ENCODE results near the gene APRT.

The APRT gene

DNA sequence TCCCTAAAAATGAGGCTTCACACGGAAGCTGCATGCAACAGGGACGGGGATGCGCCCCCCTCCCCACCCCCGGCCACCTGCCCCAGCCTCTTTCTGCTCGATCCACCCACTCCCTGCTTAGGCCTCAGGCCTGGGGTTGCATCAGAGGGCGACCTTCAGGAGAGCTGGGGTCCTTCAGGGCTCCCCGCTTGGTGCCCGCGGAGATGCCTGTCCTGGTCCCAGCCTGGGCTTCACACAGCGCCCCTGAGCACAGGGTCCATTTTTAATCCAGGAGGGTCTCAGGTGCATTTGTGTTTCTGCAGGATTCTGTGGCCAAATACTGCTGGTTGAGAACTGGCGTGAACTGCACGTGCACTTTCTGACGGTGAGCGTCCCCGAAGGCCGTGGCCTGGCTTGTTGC lies 7.4 kb upstream of the APRT start:
- no peak overlapping the region for H4K91ac ChIP-seq (ENCODE audit: low read length)
- H3K4me3 ChIP-seq (ENCODE audit: insufficient read depth in 1 of 2, low read depth in 1 of 2, low read length in 2 of 2): no peak overlapping the region
- no peaks in the 10 kb centered on the region for H3K27me3 ChIP-seq (ENCODE audit: control insufficient read depth in 1 of 2, insufficient read depth in 1 of 2, low read length in 2 of 2)
- H3K14ac ChIP-seq (ENCODE audit: low read length in 2 of 2): no peak overlapping the region
- no peak overlapping the region for H3K23ac ChIP-seq (ENCODE audit: low read length in 2 of 2)
- H3K4ac ChIP-seq (ENCODE audit: low read depth in 1 of 2, low read length in 2 of 2): no peak overlapping the region
- H3K36me3 ChIP-seq (ENCODE audit: control insufficient read depth in 1 of 2, insufficient read depth in 2 of 2, low read depth in 1 of 2, low read length in 2 of 2): peaks cover 17 to 43% of the 10 kb centered on the region in 2 experiments
- no peak overlapping the region for H2BK5ac ChIP-seq (ENCODE audit: low read depth, low read length, poor library complexity, severe bottlenecking)
- no peak overlapping the region for H2BK120ac ChIP-seq (ENCODE audit: low read depth, low read length)
- no peaks in the 10 kb centered on the region for H3K9me3 ChIP-seq (ENCODE audit: control insufficient read depth, low read length)
- no peak overlapping the region for H2AFZ ChIP-seq (ENCODE audit: low read depth, low read length)
- H4K8ac ChIP-seq (ENCODE audit: low read length): no peak overlapping the region
- H3K9ac ChIP-seq (ENCODE audit: low read length): no peak overlapping the region
- no peak overlapping the region for H3K18ac ChIP-seq (ENCODE audit: low read depth in 1 of 2, low read length in 2 of 2)
- no peak for DNase-seq
- H3K79me1 ChIP-seq (replicated peaks; ENCODE audit: low read length, poor library complexity, severe bottlenecking): no peaks in the 10 kb centered on the region
- H2AK5ac ChIP-seq (ENCODE audit: low read length, severe bottlenecking): no peak overlapping the region
- WGBS: 85% methylated on average over 15 of the region's 16 CpGs
- no peak overlapping the region for H2BK12ac ChIP-seq (ENCODE audit: low read length in 2 of 2)
- H3K4me1 ChIP-seq (ENCODE audit: control insufficient read depth, insufficient read depth, low read depth, low read length): peaks cover 5% of the 10 kb centered on the region
- no peak overlapping the region for H3K27ac ChIP-seq (ENCODE audit: low read length, poor library complexity, severe bottlenecking)
- H3K4me2 ChIP-seq (ENCODE audit: low read length, poor library complexity, severe bottlenecking): no peak overlapping the region
- no peak overlapping the region for H2BK15ac ChIP-seq (ENCODE audit: low read depth, poor library complexity, severe bottlenecking)

DNA sequence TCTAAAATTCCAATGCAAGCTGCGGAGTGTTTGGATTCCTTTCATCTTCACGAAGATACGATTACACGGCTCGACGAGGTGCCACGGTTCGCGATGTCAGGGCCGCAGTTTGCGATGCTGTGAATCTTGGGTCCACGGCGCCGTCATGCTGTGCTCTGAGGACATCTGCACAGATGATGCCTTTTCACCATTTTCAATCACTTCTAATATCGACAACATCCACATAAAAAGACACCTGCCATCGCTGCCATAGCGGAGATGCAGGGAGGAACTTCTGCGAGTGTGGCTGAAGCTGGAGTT lies 6.8 kb upstream of the APRT start:
- WGBS: 93% methylated on average over 18 of the region's 18 CpGs
- Histone ChIP-seq H3K23ac (ENCODE audit: low read length in 2 of 2) (no peak overlapping the region), H3K4me3 (ENCODE audit: insufficient read depth in 1 of 2, low read depth in 1 of 2, low read length in 2 of 2) (no peak overlapping the region), H3K4ac (ENCODE audit: low read depth in 1 of 2, low read length in 2 of 2) (no peak overlapping the region), H3K4me2 (ENCODE audit: low read length, poor library complexity, severe bottlenecking) (no peak overlapping the region), H2BK15ac (ENCODE audit: low read depth, poor library complexity, severe bottlenecking) (no peak overlapping the region), H2AK5ac (ENCODE audit: low read length, severe bottlenecking) (no peak overlapping the region), H4K91ac (ENCODE audit: low read length) (no peak overlapping the region), H4K8ac (ENCODE audit: low read length) (no peak overlapping the region), H3K36me3 (ENCODE audit: control insufficient read depth in 1 of 2, insufficient read depth in 2 of 2, low read depth in 1 of 2, low read length in 2 of 2) (peaks cover 16 to 37% of the 10 kb centered on the region in 2 experiments), H3K79me1 (replicated peaks; ENCODE audit: low read length, poor library complexity, severe bottlenecking) (no peaks in the 10 kb centered on the region), H3K4me1 (ENCODE audit: control insufficient read depth, insufficient read depth, low read depth, low read length) (peaks cover 5% of the 10 kb centered on the region), H2BK12ac (ENCODE audit: low read length in 2 of 2) (no peak overlapping the region), H3K9ac (ENCODE audit: low read length) (no peak overlapping the region), H2AFZ (ENCODE audit: low read depth, low read length) (no peak overlapping the region), H2BK5ac (ENCODE audit: low read depth, low read length, poor library complexity, severe bottlenecking) (no peak overlapping the region), H3K27ac (ENCODE audit: low read length, poor library complexity, severe bottlenecking) (no peak overlapping the region), H2BK120ac (ENCODE audit: low read depth, low read length) (no peak overlapping the region), H3K18ac (ENCODE audit: low read depth in 1 of 2, low read length in 2 of 2) (no peak overlapping the region), H3K27me3 (ENCODE audit: control insufficient read depth in 1 of 2, insufficient read depth in 1 of 2, low read length in 2 of 2) (no peaks in the 10 kb centered on the region), H3K9me3 (ENCODE audit: control insufficient read depth, low read length) (no peaks in the 10 kb centered on the region), H3K14ac (ENCODE audit: low read length in 2 of 2) (no peak overlapping the region)
- no peak for DNase-seq

DNA sequence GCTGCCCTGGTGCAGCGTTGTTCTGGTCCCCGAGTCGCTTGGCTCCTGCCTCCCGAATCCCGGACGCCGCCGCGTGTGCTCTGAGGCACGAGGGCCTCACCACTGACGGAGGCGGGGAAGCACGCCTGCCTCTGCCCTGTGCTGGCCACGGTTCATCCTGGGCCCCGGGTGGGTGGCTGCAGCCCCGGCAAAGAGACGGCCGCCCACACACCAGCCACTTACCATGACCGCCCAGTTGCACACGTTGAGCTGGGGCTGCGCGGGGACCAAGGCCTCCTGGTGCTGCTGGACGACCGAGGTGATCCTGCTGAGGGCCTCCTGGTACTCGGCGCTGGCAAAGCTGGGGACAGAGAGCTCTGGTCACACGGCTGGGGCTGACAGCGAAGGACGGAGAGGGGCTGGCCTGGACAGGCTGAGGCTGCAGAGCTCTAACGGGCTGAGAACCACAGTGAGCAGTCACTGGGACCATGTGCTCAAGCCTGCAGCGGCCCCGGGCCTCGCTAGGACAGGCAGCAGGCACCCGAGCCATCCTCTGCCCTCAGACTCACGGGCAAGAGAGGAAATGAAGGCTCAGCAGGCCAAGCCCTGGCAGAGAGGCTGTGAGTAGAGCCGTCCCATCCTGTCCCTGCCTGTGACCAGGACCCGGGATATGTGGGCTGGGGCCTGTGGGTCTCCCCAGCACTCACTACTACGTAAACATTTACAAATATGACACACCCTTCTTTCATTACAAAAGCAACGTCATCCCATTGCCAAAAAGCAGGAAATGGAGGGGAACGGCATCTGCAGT lies 6.3 kb upstream of the APRT start:
- Histone ChIP-seq H3K18ac (ENCODE audit: low read depth in 1 of 2, low read length in 2 of 2) (no peak overlapping the region), H3K27ac (ENCODE audit: low read length, poor library complexity, severe bottlenecking) (no peak overlapping the region), H2BK15ac (ENCODE audit: low read depth, poor library complexity, severe bottlenecking) (no peak overlapping the region), H3K36me3 (ENCODE audit: control insufficient read depth in 1 of 2, insufficient read depth in 2 of 2, low read depth in 1 of 2, low read length in 2 of 2) (peaks cover 14 to 36% of the 10 kb centered on the region in 2 experiments), H3K9me3 (ENCODE audit: control insufficient read depth, low read length) (no peaks in the 10 kb centered on the region), H3K14ac (ENCODE audit: low read length in 2 of 2) (no peak overlapping the region), H3K27me3 (ENCODE audit: control insufficient read depth in 1 of 2, insufficient read depth in 1 of 2, low read length in 2 of 2) (no peaks in the 10 kb centered on the region), H3K4me1 (ENCODE audit: control insufficient read depth, insufficient read depth, low read depth, low read length) (peaks cover 5% of the 10 kb centered on the region), H2AFZ (ENCODE audit: low read depth, low read length) (no peak overlapping the region), H2BK5ac (ENCODE audit: low read depth, low read length, poor library complexity, severe bottlenecking) (no peak overlapping the region), H2BK120ac (ENCODE audit: low read depth, low read length) (no peak overlapping the region), H4K91ac (ENCODE audit: low read length) (peak overlapping the region; percentile 18), H3K4me3 (ENCODE audit: insufficient read depth in 1 of 2, low read depth in 1 of 2, low read length in 2 of 2) (no peak overlapping the region), H4K8ac (ENCODE audit: low read length) (no peak overlapping the region), H3K79me1 (replicated peaks; ENCODE audit: low read length, poor library complexity, severe bottlenecking) (no peaks in the 10 kb centered on the region), H3K4ac (ENCODE audit: low read depth in 1 of 2, low read length in 2 of 2) (no peak overlapping the region), H3K4me2 (ENCODE audit: low read length, poor library complexity, severe bottlenecking) (no peak overlapping the region), H2AK5ac (ENCODE audit: low read length, severe bottlenecking) (no peak overlapping the region), H3K9ac (ENCODE audit: low read length) (no peak overlapping the region), H2BK12ac (ENCODE audit: low read length in 2 of 2) (no peak overlapping the region), H3K23ac (ENCODE audit: low read length in 2 of 2) (no peak overlapping the region)
- no peak for DNase-seq
- 89% methylated on average over 40 of the region's 40 CpGs for WGBS

DNA sequence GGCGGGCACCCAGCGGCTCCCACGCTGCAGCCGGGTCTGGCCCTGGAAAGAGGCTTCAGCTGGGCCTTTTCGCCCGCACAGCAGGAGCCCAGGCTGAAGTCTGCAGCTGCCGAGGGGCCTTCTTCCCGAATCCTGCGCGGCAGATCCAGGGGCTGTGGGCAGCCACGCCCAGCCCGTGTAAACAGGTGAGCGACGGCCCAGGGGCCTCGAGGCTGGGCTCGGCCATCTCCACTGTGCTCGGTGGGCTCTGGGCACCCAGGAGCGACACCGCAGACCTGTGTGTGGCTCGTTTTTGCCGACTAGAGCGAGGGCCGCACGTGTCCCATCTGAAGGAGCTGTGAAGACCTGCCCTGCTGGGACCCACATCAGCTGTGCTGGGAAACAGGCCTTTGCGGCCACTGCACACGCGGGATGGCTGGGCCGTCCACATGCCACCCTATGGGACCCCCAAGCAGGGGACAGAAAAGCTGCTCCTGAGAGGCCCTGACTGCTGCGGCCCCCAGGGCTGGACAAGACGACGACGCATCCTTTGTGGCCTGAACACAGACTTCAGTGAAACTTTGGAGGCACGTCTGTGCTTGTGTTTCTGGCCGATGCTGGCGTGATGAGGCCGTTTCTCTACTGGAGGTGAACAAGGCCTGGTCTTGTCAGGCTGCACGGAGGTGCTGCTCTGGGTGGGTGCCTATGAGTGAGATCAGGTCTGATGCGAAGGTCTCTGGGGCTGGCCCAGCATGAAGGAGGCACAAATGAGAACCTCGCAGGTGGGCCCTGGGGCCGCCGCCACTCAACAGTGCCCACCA lies 5.2 kb upstream of the APRT start:
- H3K79me1 ChIP-seq (replicated peaks; ENCODE audit: low read length, poor library complexity, severe bottlenecking): no peaks in the 10 kb centered on the region
- H2BK120ac ChIP-seq (ENCODE audit: low read depth, low read length): no peak overlapping the region
- 92% methylated on average over 41 of the region's 41 CpGs for WGBS
- H3K4me2 ChIP-seq (ENCODE audit: low read length, poor library complexity, severe bottlenecking): no peak overlapping the region
- H2AK5ac ChIP-seq (ENCODE audit: low read length, severe bottlenecking): no peak overlapping the region
- no peak overlapping the region for H3K4ac ChIP-seq (ENCODE audit: low read depth in 1 of 2, low read length in 2 of 2)
- H3K9ac ChIP-seq (ENCODE audit: low read length): no peak overlapping the region
- H2BK12ac ChIP-seq (ENCODE audit: low read length in 2 of 2): no peak overlapping the region
- H4K8ac ChIP-seq (ENCODE audit: low read length): no peak overlapping the region
- no peak overlapping the region for H2AFZ ChIP-seq (ENCODE audit: low read depth, low read length)
- no peak overlapping the region for H3K23ac ChIP-seq (ENCODE audit: low read length in 2 of 2)
- no peak for DNase-seq
- H3K27ac ChIP-seq (ENCODE audit: low read length, poor library complexity, severe bottlenecking): no peak overlapping the region
- H3K9me3 ChIP-seq (ENCODE audit: control insufficient read depth, low read length): no peaks in the 10 kb centered on the region
- no peak overlapping the region for H3K14ac ChIP-seq (ENCODE audit: low read length in 2 of 2)
- no peak overlapping the region for H2BK5ac ChIP-seq (ENCODE audit: low read depth, low read length, poor library complexity, severe bottlenecking)
- H4K91ac ChIP-seq (ENCODE audit: low read length): no peak overlapping the region
- H2BK15ac ChIP-seq (ENCODE audit: low read depth, poor library complexity, severe bottlenecking): no peak overlapping the region
- no peaks in the 10 kb centered on the region for H3K27me3 ChIP-seq (ENCODE audit: control insufficient read depth in 1 of 2, insufficient read depth in 1 of 2, low read length in 2 of 2)
- H3K4me1 ChIP-seq (ENCODE audit: control insufficient read depth, insufficient read depth, low read depth, low read length): peaks cover 12% of the 10 kb centered on the region
- no peak overlapping the region for H3K18ac ChIP-seq (ENCODE audit: low read depth in 1 of 2, low read length in 2 of 2)
- H3K4me3 ChIP-seq (ENCODE audit: insufficient read depth in 1 of 2, low read depth in 1 of 2, low read length in 2 of 2): no peak overlapping the region
- H3K36me3 ChIP-seq (ENCODE audit: control insufficient read depth in 1 of 2, insufficient read depth in 2 of 2, low read depth in 1 of 2, low read length in 2 of 2): peaks cover 4 to 25% of the 10 kb centered on the region in 2 experiments

All from mesenchymal stem cell (in vitro differentiated cells and primary cell).